Measurements from ENCODE around the gene STT3B.

DNA sequence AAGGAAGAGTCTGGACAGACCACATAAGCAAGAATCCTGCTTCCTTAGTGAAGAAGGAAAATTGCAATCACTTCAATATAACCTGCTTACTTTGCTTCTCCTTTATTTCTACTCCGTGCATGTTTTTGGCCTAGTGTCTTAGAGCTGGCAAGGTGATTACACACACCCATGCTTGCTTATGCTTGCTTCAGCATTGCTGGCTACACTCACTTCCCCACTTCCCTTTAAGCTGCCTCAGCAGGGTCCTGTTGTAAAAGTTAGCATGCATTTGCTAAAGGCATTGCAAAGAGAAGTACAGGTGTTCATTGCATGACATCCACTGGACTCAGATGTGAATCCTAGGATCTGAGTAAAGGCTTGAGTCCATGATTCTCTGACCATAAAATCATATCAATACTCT, 47.5 kb upstream of the STT3B start:
- TF ChIP-seq ZNF830 (tag by site-specific recombination; IDR thresholded peaks at IDR 0.05; ENCODE audit: low read depth) (no peak), ZNF23 (tag by site-specific recombination; IDR thresholded peaks at IDR 0.05; ENCODE audit: borderline replicate concordance) (no peak), ZNF510 (tag by site-specific recombination; IDR thresholded peaks at IDR 0.05; ENCODE audit: insufficient replicate concordance) (no peak), ZNF138 (tag by site-specific recombination; IDR thresholded peaks at IDR 0.05; ENCODE audit: borderline replicate concordance) (no peak), HIC1 (tag by site-specific recombination; IDR thresholded peaks at IDR 0.05) (no peak), ZNF416 (tag by site-specific recombination; IDR thresholded peaks at IDR 0.05) (no peak)
- TF ChIP-seq, protein P1, sequence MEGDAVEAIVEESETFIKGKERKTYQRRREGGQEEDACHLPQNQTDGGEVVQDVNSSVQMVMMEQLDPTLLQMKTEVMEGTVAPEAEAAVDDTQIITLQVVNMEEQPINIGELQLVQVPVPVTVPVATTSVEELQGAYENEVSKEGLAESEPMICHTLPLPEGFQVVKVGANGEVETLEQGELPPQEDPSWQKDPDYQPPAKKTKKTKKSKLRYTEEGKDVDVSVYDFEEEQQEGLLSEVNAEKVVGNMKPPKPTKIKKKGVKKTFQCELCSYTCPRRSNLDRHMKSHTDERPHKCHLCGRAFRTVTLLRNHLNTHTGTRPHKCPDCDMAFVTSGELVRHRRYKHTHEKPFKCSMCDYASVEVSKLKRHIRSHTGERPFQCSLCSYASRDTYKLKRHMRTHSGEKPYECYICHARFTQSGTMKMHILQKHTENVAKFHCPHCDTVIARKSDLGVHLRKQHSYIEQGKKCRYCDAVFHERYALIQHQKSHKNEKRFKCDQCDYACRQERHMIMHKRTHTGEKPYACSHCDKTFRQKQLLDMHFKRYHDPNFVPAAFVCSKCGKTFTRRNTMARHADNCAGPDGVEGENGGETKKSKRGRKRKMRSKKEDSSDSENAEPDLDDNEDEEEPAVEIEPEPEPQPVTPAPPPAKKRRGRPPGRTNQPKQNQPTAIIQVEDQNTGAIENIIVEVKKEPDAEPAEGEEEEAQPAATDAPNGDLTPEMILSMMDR (tag by site-specific recombination; IDR thresholded peaks at IDR 0.05), result no peak

Measured in HEK293 (cell line).